Smooth muscle cell (in vitro differentiated cells): ENCODE results near the gene GPR176. TPM values are rescaled to one million over a fixed set of nuclear protein-coding genes. Genes with fewer than 3 reads are reported as not detected.

Experiments
- DNase-seq: peaks from one replicate; lab custom pipeline; 2025; ENCODE audit not compliant: unreplicated experiment; lab: John Stamatoyannopoulos, UW
- H2AFZ ChIP-seq: fragments of 200-600 bp; sonication (generic); 2 replicates; pipeline ENCODE4 v1.6.0; 2016; ENCODE audit warnings: antibody characterized with exemption, low read depth, mild to moderate bottlenecking
- H3F3A ChIP-seq: fragments of 200-600 bp; sonication (generic); 2 replicates; pipeline ENCODE4 v1.6.0; 2017; ENCODE audit warnings: antibody characterized with exemption, low read depth
- H3K27ac ChIP-seq: fragments of 200-600 bp; sonication (generic); 2 replicates; pipeline ENCODE4 v1.5.1; 2016; ENCODE audit warnings: low read depth, mild to moderate bottlenecking
- H3K27me3 ChIP-seq: fragments of 200-600 bp; sonication (generic); 2 replicates; pipeline ENCODE4 v1.6.1; 2016; ENCODE audit warnings: low read depth, mild to moderate bottlenecking
- H3K36me3 ChIP-seq: fragments of 200-600 bp; sonication (generic); 2 replicates; pipeline ENCODE4 v1.5.1; 2016; ENCODE audit warnings: low read depth
- H3K4me1 ChIP-seq: fragments of 200-600 bp; sonication (generic); 2 replicates; pipeline ENCODE4 v1.5.1; 2016; ENCODE audit warnings: low read depth
- H3K4me2 ChIP-seq: fragments of 200-600 bp; sonication (generic); 2 replicates; pipeline ENCODE4 v1.6.0; 2016; ENCODE audit warnings: mild to moderate bottlenecking
- H3K4me3 ChIP-seq: fragments of 200-600 bp; sonication (generic); 2 replicates; pipeline ENCODE4 v1.5.1; 2016; ENCODE audit warnings: mild to moderate bottlenecking
- H3K79me2 ChIP-seq: fragments of 200-600 bp; sonication (generic); 2 replicates; pipeline ENCODE4 v1.6.0; 2016; ENCODE audit warnings: low read depth, mild to moderate bottlenecking
- H3K9ac ChIP-seq: fragments of 200-600 bp; sonication (generic); 2 replicates; pipeline ENCODE4 v1.6.0; 2016; ENCODE audit warnings: low read depth
- H3K9me3 ChIP-seq: fragments of 200-600 bp; sonication (generic); replicated peaks from 2 replicates; pipeline ENCODE4 v1.5.1; 2016; ENCODE audit warnings: low read depth
- H4K20me1 ChIP-seq: fragments of 200-600 bp; sonication (generic); 2 replicates; pipeline ENCODE4 v1.6.0; 2016; ENCODE audit warnings: low read depth
- WGBS: methylation state at CpG from one replicate; pipeline ENCODE4 v1.1.7; 2016; ENCODE audit warnings: low lambda C conversion rate; 5-methylcytosine and 5-hydroxymethylcytosine counted together
- polyA plus RNA-seq: library from polyadenylated mRNA; unstranded; fragments of >200 nt; fragmentation: Nextera tagmentation; extraction: Ambion mirVana; gene quantifications from 2 replicates; pipeline ENCODE4 v1.2.1, GENCODE V29; 2016
- total RNA-seq: library from RNA; depleted of rRNA; stranded (reverse); fragments of >200 nt; gene quantifications from 2 replicates; pipeline ENCODE4 v1.2.3, GENCODE V29; 2014
- TF ChIP-seq, protein P1 (sequence below): fragments of 200-600 bp; sonication (generic); IDR thresholded peaks from 2 replicates; pipeline ENCODE4 v1.5.1; 2017; ENCODE audit warnings: borderline replicate concordance, mild to moderate bottlenecking, antibody characterized with exemption; ENCODE audit not compliant: insufficient read depth, poor library complexity, severe bottlenecking

The GPR176 gene
- total and polyA plus RNA-seq, 2 experiments from 2014 or later = 20.0 to 22.4 TPM

GRCh38 chr15:39942753-39943150 is 22.7 kb upstream of the GPR176 start:
- Histone ChIP-seq H3K79me2 (peaks cover 25% of the 10 kb centered on the region), H3K27ac (no peak overlapping the region), H3K4me2 (no peak overlapping the region), H3K9ac (no peak overlapping the region), H3F3A (peaks cover 2% of the 10 kb centered on the region), H3K27me3 (no peaks in the 10 kb centered on the region), H3K9me3 (no peaks in the 10 kb centered on the region), H2AFZ (no peak overlapping the region), H3K36me3 (peaks cover 31% of the 10 kb centered on the region), H3K4me1 (no peaks in the 10 kb centered on the region), H4K20me1 (peaks cover 40% of the 10 kb centered on the region), H3K4me3 (no peak overlapping the region)
- DNase-seq = no peak
- 97% methylated on average over 3 of the region's 3 CpGs for WGBS
- TF ChIP-seq, protein P1, sequence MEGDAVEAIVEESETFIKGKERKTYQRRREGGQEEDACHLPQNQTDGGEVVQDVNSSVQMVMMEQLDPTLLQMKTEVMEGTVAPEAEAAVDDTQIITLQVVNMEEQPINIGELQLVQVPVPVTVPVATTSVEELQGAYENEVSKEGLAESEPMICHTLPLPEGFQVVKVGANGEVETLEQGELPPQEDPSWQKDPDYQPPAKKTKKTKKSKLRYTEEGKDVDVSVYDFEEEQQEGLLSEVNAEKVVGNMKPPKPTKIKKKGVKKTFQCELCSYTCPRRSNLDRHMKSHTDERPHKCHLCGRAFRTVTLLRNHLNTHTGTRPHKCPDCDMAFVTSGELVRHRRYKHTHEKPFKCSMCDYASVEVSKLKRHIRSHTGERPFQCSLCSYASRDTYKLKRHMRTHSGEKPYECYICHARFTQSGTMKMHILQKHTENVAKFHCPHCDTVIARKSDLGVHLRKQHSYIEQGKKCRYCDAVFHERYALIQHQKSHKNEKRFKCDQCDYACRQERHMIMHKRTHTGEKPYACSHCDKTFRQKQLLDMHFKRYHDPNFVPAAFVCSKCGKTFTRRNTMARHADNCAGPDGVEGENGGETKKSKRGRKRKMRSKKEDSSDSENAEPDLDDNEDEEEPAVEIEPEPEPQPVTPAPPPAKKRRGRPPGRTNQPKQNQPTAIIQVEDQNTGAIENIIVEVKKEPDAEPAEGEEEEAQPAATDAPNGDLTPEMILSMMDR = no peak

- no peaks in the 10 kb centered on the region for H3K9me3 ChIP-seq
- H3K4me3 ChIP-seq = no peak overlapping the region
- H3K27ac ChIP-seq = no peak overlapping the region
- H3K4me2 ChIP-seq = no peak overlapping the region
- no peak overlapping the region for H3K9ac ChIP-seq
- 67% methylated on average over 3 of the region's 3 CpGs for WGBS
- peaks cover 2% of the 10 kb centered on the region for H3F3A ChIP-seq
- H4K20me1 ChIP-seq = peaks cover 45% of the 10 kb centered on the region
- no peaks in the 10 kb centered on the region for H3K27me3 ChIP-seq
- H2AFZ ChIP-seq = no peak overlapping the region
- DNase-seq = no peak
- H3K4me1 ChIP-seq = peaks cover 4% of the 10 kb centered on the region
- peaks cover 30% of the 10 kb centered on the region for H3K79me2 ChIP-seq
- TF ChIP-seq, protein P1 = no peak
- peaks cover 31% of the 10 kb centered on the region for H3K36me3 ChIP-seq
These were observed 22.2 kb upstream of the GPR176 start for GRCh38 chr15:39942101-39942752.

GRCh38 chr15:39939487-39940452 is 19.7 kb upstream of the GPR176 start:
- DNase-seq = no peak
- TF ChIP-seq, protein P1 = no peak
- H3K4me1 ChIP-seq = peaks cover 23% of the 10 kb centered on the region
- no peaks in the 10 kb centered on the region for H3K9me3 ChIP-seq
- no peak overlapping the region for H3K4me2 ChIP-seq
- no peaks in the 10 kb centered on the region for H3K27me3 ChIP-seq
- peaks cover 54% of the 10 kb centered on the region for H4K20me1 ChIP-seq
- H3K4me3 ChIP-seq = no peak overlapping the region
- peaks cover 55% of the 10 kb centered on the region for H3K79me2 ChIP-seq
- H3K27ac ChIP-seq = no peak overlapping the region
- H2AFZ ChIP-seq = no peak overlapping the region
- no peak overlapping the region for H3K9ac ChIP-seq
- peaks cover 21% of the 10 kb centered on the region for H3K36me3 ChIP-seq
- H3F3A ChIP-seq = peaks cover 2% of the 10 kb centered on the region
- 81% methylated on average over 6 of the region's 6 CpGs for WGBS
